Activated CD4-positive, alpha-beta memory T cell treated with anti-CD3 and anti-CD28 coated beads for 36 hours (primary cell): ENCODE measurements around the gene ANKS6. TPM values are rescaled to one million over a fixed set of nuclear protein-coding genes. Genes with fewer than 3 reads are reported as not detected.
A peak's percentile ranks its signal among the peaks of the same experiment; 100 is the strongest.

Experiments used
- CTCF ChIA-PET: fragments of 350-600 bp; sonication (Branson Sonifier 250); formaldehyde crosslinking; loops from one replicate; lab custom pipeline; 2021; ENCODE audit warnings: antibody characterized with exemption, inconsistent platforms; lab: Charles Lee
- POLR2A ChIA-PET: fragments of 350-600 bp; sonication (Branson Sonifier 250); formaldehyde crosslinking; loops from one replicate; lab custom pipeline; 2021; ENCODE audit warnings: antibody characterized with exemption; lab: Charles Lee
- DNase-seq: peaks from one replicate; pipeline ENCODE4 v3.0.0-alpha.2; 2020
- H3K27ac Mint-ChIP-seq: one replicate; pipeline ENCODE4 v1.8.0; 2021; ENCODE audit warnings: mixed read lengths
- H3K27me3 Mint-ChIP-seq: one replicate; pipeline ENCODE4 v1.8.0; 2021; ENCODE audit warnings: mixed read lengths
- H3K36me3 Mint-ChIP-seq: one replicate; pipeline ENCODE4 v1.8.0; 2021; ENCODE audit warnings: mixed read lengths
- H3K4me1 Mint-ChIP-seq: one replicate; pipeline ENCODE4 v1.8.0; 2021; ENCODE audit warnings: low read depth, mixed read lengths
- H3K4me3 Mint-ChIP-seq: one replicate; pipeline ENCODE4 v1.8.0; 2021; ENCODE audit warnings: mild to moderate bottlenecking, mixed read lengths
- H3K9me3 Mint-ChIP-seq: one replicate; pipeline ENCODE4 v1.8.0; 2021; ENCODE audit warnings: mixed read lengths
- intact Hi-C: fragments of 100-400 bp; cut with micrococcal nuclease; formaldehyde crosslinking; loops from one replicate; pipeline ENCODE4 v1.15.1; 2023
- total RNA-seq, 2 experiments: library from RNA; stranded (reverse); gene quantifications; one replicate each; pipeline ENCODE4 v1.2.3, GENCODE V29; 2021

The ANKS6 gene
- total RNA-seq, 2 experiments from 2014 or later = 13.0 to 16.0 TPM

GRCh38 chr9:98810102-98810842, 13.9 kb upstream of the ANKS6 start:
- intact Hi-C loops = no loop called here
- Mint-ChIP-seq H3K9me3 (no peaks in the 10 kb centered on the region), H3K27me3 (no peaks in the 10 kb centered on the region), H3K4me3 (no peak overlapping the region), H3K36me3 (peaks cover 5% of the 10 kb centered on the region), H3K4me1 (peaks cover 35% of the 10 kb centered on the region), H3K27ac (no peak overlapping the region)
- ChIA-PET POLR2A (no interaction called here), CTCF (interaction anchor here (2.8 kb wide), 1 partner anchor 18 kb away, joined by 12 read pairs; no protein-coding TSS in a partner anchor)
- no peak for DNase-seq

- H3K27me3 Mint-ChIP-seq = no peaks in the 10 kb centered on the region
- DNase-seq = no peak
- ChIA-PET CTCF (interaction anchor here (2.8 to 3.5 kb wide), 2 partner anchors 17 to 39 kb away, joined by 12 to 17 read pairs; no protein-coding TSS in a partner anchor), POLR2A (interaction anchor here (1.7 kb wide), 1 partner anchor 12 kb away, joined by 8 read pairs; the partner anchor contains the start of gene ANKS6)
- H3K27ac Mint-ChIP-seq = no peak overlapping the region
- H3K4me1 Mint-ChIP-seq = peaks cover 35% of the 10 kb centered on the region
- intact Hi-C loops = loop anchor here (5.0 to 10.0 kb wide), 2 partner anchors 188 to 295 kb away; partner anchors contain the start of gene TGFBR1
- H3K4me3 Mint-ChIP-seq = peak overlapping the region; percentile 74
- peaks cover 5% of the 10 kb centered on the region for H3K36me3 Mint-ChIP-seq
- H3K9me3 Mint-ChIP-seq = no peaks in the 10 kb centered on the region
Measured at GRCh38 chr9:98809311-98810101, 13.2 kb upstream of the ANKS6 start.

GRCh38 chr9:98808875-98809274, 12.5 kb upstream of the ANKS6 start:
- Mint-ChIP-seq H3K27ac (no peak overlapping the region), H3K4me3 (peak overlapping the region; percentile 74), H3K36me3 (peaks cover 3% of the 10 kb centered on the region), H3K9me3 (no peaks in the 10 kb centered on the region), H3K27me3 (no peaks in the 10 kb centered on the region), H3K4me1 (peaks cover 35% of the 10 kb centered on the region)
- intact Hi-C loops = loop anchor here (5.0 to 10.0 kb wide), 2 partner anchors 188 to 296 kb away; partner anchors contain the start of gene TGFBR1
- ChIA-PET POLR2A (interaction anchor here (1.7 kb wide), 1 partner anchor 12 kb away, joined by 8 read pairs; the partner anchor contains the start of gene ANKS6), CTCF (interaction anchor here (2.0 to 3.5 kb wide), 3 partner anchors 12 to 40 kb away, joined by 8 to 17 read pairs (median 12); partner anchors contain the start of gene ANKS6)
- no peak for DNase-seq

- Mint-ChIP-seq H3K27ac (no peak overlapping the region), H3K4me3 (peak overlapping the region; percentile 74), H3K9me3 (no peaks in the 10 kb centered on the region), H3K4me1 (peaks cover 35% of the 10 kb centered on the region), H3K36me3 (peaks cover 2% of the 10 kb centered on the region), H3K27me3 (peaks cover under 1% of the 10 kb centered on the region)
- intact Hi-C loops = loop anchor here (5.0 to 10.0 kb wide), 2 partner anchors 189 to 296 kb away; partner anchors contain the start of gene TGFBR1
- DNase-seq = peak; percentile 21
- POLR2A ChIA-PET = interaction anchor here (0.7 to 1.7 kb wide), 2 partner anchors 11 to 15 kb away, joined by 3 to 8 read pairs; partner anchors contain the start of gene ANKS6
- CTCF ChIA-PET = interaction anchor here (2.0 to 3.5 kb wide), 3 partner anchors 12 to 40 kb away, joined by 8 to 17 read pairs (median 12); partner anchors contain the start of gene ANKS6
Measured at GRCh38 chr9:98808411-98808815, 12.1 kb upstream of the ANKS6 start.

- CTCF ChIA-PET = interaction anchor here (2.0 to 3.5 kb wide), 3 partner anchors 11 to 41 kb away, joined by 8 to 17 read pairs (median 12); partner anchors contain the start of gene ANKS6
- Mint-ChIP-seq H3K4me3 (peak overlapping the region; percentile 74), H3K9me3 (no peaks in the 10 kb centered on the region), H3K4me1 (peaks cover 35% of the 10 kb centered on the region), H3K27ac (no peak overlapping the region), H3K36me3 (peaks cover 2% of the 10 kb centered on the region), H3K27me3 (peaks cover 3% of the 10 kb centered on the region)
- peak; percentile 56 for DNase-seq
- intact Hi-C loops = loop anchor here (2.0 to 10.0 kb wide), 3 partner anchors 167 to 297 kb away; partner anchors contain the start of gene TGFBR1
- POLR2A ChIA-PET = interaction anchor here (0.7 to 1.7 kb wide), 2 partner anchors 11 to 16 kb away, joined by 3 to 8 read pairs; partner anchors contain the start of gene ANKS6
Measured at GRCh38 chr9:98807814-98808195, 11.4 kb upstream of the ANKS6 start.

GRCh38 chr9:98807070-98807813, 10.9 kb upstream of the ANKS6 start, which contains the start of gene GALNT12:
GALNT12 (plus strand) TSS chr9:98807670; CDS start chr9:98807699, 29 bp downstream.
- Mint-ChIP-seq H3K27me3 (peaks cover 4% of the 10 kb centered on the region), H3K27ac (no peak within 1 kb of the TSS), H3K36me3 (peaks cover 2% of the 10 kb centered on the region), H3K4me3 (peak within 1 kb of the TSS; percentile 76), H3K4me1 (peaks cover 35% of the 10 kb centered on the region), H3K9me3 (no peaks in the 10 kb centered on the region)
- CTCF ChIA-PET = interaction anchor here (0.7 to 3.5 kb wide), 11 partner anchors 9 to 491 kb away, joined by 3 to 17 read pairs (median 4); partner anchors contain the start of gene ANKS6
- DNase-seq = peak; percentile 64
- intact Hi-C loops = loop anchor here (2.0 to 10.0 kb wide), 3 partner anchors 168 to 298 kb away; partner anchors contain the start of gene TGFBR1
- POLR2A ChIA-PET = interaction anchor here (1.7 kb wide), 1 partner anchor 10 kb away, joined by 8 read pairs; the partner anchor contains the start of gene ANKS6

GRCh38 chr9:98806394-98807035, 10.2 kb upstream of the ANKS6 start:
- Mint-ChIP-seq H3K27ac (no peak overlapping the region), H3K27me3 (peaks cover 7% of the 10 kb centered on the region), H3K9me3 (no peaks in the 10 kb centered on the region), H3K4me3 (peak overlapping the region; percentile 76), H3K4me1 (peaks cover 35% of the 10 kb centered on the region), H3K36me3 (peaks cover 2% of the 10 kb centered on the region)
- CTCF ChIA-PET = interaction anchor here (0.7 to 3.5 kb wide), 9 partner anchors 8 to 491 kb away, joined by 3 to 17 read pairs (median 4); no protein-coding TSS in a partner anchor
- POLR2A ChIA-PET = no interaction called here
- no peak for DNase-seq
- intact Hi-C loops = loop anchor here (1.0 to 10.0 kb wide), 4 partner anchors 10 to 298 kb away; partner anchors contain the start of genes ANKS6 and TGFBR1

GRCh38 chr9:98805506-98806272, 9.3 kb upstream of the ANKS6 start:
- Mint-ChIP-seq H3K4me1 (peaks cover 27% of the 10 kb centered on the region), H3K4me3 (no peak overlapping the region), H3K36me3 (no peaks in the 10 kb centered on the region), H3K9me3 (no peaks in the 10 kb centered on the region), H3K27me3 (peaks cover 7% of the 10 kb centered on the region), H3K27ac (no peak overlapping the region)
- no peak for DNase-seq
- intact Hi-C loops = loop anchor here (1.0 to 10.0 kb wide), 4 partner anchors 9 to 299 kb away; partner anchors contain the start of genes ANKS6 and TGFBR1
- ChIA-PET CTCF (interaction anchor here (1.6 to 1.7 kb wide), 2 partner anchors 11 to 193 kb away, joined by 4 to 6 read pairs; no protein-coding TSS in a partner anchor), POLR2A (no interaction called here)

- H3K9me3 Mint-ChIP-seq = peaks cover under 1% of the 10 kb centered on the region
- no peak for DNase-seq
- CTCF ChIA-PET = no interaction called here
- peaks cover 18% of the 10 kb centered on the region for H3K4me1 Mint-ChIP-seq
- no peaks in the 10 kb centered on the region for H3K36me3 Mint-ChIP-seq
- POLR2A ChIA-PET = no interaction called here
- no peak overlapping the region for H3K4me3 Mint-ChIP-seq
- peaks cover 7% of the 10 kb centered on the region for H3K27me3 Mint-ChIP-seq
- intact Hi-C loops = loop anchor here (10.0 kb wide), 1 partner anchor 301 kb away; the partner anchor contains the start of gene TGFBR1
- no peak overlapping the region for H3K27ac Mint-ChIP-seq
Measured at GRCh38 chr9:98804083-98804482, 7.7 kb upstream of the ANKS6 start.
